RPMI7951 (cell line): ENCODE data around the gene AGRP. TPM values are rescaled to one million over a fixed set of nuclear protein-coding genes. Genes with fewer than 3 reads are reported as not detected.
"Not testable (repeated sequence)": the region's sequence is repeated elsewhere in the genome, so short reads cannot be mapped to it uniquely, and the experiment has no call there.

Experiments
- DNase-seq: peaks from one replicate; pipeline ENCODE4 v3.0.0-alpha.2; 2012; ENCODE audit warnings: low read depth
- total RNA-seq: library from RNA; depleted of rRNA; stranded (reverse); fragments of >200 nt; shearing (Covaris generic); gene quantifications from 2 replicates; pipeline ENCODE4 v1.2.3, GENCODE V29; 2014; rRNA removed

Gene AGRP, protein sequence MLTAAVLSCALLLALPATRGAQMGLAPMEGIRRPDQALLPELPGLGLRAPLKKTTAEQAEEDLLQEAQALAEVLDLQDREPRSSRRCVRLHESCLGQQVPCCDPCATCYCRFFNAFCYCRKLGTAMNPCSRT
- not detected in 2 replicates for total RNA-seq

DNA sequence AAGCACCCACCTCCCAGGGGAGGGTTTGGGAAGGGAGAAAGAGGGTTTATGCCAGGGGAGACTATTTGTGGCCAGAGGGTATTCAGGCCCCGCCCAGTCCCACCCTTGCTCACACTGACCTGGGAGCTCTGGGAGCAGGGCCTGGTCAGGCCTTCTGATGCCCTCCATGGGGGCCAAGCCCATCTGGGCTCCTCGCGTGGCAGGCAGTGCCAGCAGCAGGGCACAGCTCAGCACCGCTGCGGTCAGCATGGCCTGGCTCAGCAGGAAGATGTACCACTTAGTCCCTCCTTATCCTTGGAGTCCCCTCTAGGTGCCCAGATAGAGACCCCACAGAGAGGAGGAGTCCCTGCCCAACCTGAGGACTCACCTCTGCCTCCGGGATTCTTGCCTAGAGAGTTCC lies at the start of gene AGRP:
AGRP (minus strand) TSS at position 398 of the 400 bp plus-strand sequence; CDS start at position 249, 149 bp downstream.
- no peak for DNase-seq

DNA sequence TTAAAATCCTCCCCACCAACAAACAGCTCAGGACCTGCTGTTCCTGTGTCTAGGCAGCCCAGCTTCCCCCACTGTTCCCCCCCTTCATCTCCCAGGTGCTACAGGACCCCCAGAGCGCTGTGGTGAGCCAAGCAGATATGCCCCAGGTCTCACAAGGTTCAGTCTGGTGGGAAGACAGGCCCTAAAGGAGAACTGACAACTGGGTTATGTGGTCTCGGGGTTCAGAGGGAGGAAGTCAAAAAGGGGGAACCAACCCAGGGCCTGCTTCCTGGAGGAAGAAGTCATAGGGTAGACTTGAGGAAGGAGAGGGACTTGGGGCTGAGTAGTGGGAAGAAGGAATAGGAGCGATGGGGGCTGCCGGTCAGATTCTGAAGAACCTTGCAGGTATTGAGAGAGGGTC lies 47.9 kb upstream of the AGRP start:
- DNase-seq = no peak

DNA sequence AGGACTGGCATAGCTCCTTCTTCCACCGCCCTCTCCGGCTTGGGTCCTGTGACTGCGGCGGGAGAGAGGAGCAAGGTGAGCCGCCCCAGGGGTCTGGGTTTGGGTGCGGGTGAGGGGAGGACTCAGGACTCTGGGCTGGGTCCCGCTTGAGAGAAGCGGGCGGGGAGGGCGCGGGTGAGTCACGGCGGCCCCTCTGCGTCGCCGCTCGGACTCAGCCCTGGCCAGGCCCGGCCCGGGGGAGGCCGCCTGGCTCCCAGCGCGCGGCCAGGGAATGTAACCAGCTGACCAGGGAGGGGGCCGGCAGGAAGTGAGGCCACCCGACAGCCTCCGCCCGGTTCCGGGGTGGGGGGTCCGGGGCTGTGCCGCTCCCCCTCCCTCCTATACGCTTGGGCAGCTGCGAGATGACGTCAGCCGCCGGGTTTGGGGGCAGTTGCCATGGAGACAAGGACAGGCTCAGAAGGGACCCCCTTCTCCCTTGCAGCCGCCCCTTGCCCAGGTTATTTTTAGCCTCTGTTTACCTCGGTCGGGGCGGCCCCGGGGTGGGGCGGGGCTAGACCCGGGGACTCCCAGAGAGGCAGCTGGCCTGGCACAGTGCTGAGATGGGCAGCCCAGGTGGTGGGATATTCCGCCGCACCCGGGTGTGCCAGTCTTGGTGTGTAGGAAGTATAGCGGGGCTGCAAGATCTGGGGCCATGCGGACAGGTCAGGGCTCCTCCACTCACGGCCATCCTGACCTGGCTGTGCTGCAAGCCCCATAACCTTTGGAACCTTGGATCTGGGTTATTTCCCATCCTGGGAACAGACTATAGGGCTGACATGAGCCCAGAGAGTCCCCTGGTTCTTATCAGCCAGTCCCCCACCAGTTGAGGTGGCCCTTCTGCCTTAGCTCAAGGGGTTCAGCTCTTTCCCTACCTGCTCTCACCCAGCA lies 46.9 kb upstream of the AGRP start:
- DNase-seq = peak; percentile 79

DNA sequence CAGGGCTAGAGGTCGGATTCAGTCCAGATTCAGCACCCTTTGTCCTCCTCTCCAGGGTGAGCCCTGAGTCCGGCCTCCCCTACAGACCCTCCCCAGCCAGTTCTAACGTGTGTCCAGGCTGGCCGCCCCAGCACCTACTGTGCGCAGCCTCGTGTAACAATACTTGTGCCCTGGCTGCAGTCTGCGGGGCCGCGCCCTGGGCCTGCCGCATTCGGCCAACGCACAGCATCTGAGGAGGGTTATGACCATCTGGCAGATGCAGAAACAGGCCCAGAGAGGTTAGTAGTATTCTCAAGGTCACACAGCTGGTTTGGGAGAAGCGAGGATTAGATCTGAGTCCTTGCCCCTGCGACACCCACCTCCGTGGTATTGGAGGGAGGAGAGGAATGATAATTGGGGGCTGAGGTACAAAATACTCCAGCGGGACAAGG lies 46.2 kb upstream of the AGRP start:
- no peak for DNase-seq

DNA sequence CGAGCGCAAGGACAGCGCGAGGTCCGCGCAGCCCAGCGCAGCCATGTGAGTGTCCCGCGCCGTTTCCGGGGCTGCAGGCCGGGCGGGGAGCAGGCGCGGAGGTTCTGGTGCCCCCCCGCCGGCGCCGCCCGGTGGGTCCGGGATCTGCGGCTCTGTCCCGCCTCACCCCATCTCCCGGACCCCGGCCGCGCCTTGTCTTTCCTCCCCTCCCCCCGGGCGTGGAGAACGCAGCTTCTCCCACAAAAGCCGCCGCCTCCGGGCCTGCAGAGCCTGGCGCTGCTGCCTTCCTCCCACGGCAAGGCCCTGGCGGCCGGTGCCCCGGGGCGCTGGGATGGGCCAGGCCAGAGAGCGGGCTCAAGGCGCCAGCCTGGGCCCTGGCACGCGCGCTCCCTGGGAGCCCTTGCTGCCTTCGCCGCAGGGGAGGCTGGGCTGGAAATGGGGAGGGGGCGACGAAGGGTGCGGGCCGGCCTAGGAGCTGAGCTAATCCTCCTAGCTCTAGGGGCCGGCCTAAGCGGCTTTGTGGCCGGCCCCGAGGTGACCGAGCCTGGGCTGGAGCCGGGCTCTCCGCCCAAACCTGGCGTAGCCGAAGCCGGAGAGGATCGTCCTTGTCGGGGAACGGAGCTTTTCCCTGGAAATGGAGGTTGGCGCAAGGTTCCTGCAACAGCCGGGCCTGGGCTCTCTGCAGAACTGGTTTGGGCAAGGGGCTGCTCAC lies 45.7 kb upstream of the AGRP start:
- DNase-seq = peak; percentile 63

DNA sequence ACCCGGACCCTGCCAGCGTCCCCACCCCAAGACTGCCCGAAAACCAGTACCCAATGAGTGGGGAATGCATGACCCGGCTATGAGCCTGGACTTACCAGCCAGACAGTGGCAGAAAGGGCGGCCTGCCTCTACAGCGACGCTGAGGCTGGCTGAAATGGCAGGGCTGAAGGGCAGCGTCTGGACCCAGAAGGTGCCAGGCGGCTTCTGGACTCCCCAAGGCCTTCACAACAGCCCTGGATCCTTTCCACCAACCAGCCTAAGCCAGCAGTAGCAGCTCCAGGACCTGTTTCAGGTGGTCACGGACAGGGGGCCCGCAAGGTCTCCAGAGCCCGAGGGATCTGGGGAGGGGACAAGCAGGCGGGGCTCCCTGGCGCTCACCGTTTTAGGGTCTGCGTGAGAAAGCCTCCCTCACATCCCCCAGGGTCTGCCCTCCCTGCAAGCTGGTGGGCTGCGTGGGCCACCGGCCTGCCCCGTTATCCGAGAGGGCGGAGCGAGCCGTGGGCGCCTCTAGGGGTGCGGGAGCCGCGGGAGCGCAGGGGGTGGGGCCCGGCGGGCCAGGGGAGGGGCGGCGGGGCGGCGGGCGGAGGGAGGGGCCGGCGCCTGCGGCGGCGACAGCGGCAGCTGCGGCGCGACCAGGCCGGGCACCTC lies 45.0 kb upstream of the AGRP start, which contains the start of gene RIPOR1:
RIPOR1 (plus strand) TSS at position 608 of the 648 bp plus-strand sequence. CDS start 9,618 bp downstream, outside the sequence.
- peak; percentile 55 for DNase-seq

DNA sequence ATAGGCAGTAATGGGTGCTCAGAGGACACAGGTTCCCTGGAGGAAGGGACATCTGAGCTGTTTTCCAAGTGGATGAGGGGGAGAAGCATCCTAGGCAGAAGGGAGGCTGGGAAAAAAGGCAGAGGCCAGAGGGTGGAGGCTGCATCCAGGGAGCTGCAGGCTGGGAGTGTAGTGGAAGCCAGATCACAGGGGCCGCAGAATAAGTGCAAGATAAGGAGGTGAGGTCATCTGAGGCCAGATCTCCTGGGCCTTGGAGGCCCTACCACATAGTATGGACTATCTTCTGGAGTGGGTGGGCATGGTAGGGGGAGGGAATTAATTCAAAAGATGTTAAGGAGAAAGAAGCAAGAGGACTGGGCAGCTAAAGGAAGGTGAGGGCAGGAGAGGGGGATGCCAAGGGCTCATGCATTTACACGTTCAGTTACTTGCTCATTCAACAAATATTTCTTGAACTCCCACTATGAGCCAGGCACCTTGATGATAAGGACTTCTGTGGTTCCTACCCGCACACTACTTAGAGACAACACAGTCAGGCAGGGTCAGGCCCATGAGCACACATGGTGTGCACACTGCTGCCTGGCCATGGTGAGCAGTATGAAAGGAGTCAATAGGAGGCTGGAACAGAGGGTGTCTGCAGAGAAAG lies 42.9 kb upstream of the AGRP start:
- DNase-seq = no peak

DNA sequence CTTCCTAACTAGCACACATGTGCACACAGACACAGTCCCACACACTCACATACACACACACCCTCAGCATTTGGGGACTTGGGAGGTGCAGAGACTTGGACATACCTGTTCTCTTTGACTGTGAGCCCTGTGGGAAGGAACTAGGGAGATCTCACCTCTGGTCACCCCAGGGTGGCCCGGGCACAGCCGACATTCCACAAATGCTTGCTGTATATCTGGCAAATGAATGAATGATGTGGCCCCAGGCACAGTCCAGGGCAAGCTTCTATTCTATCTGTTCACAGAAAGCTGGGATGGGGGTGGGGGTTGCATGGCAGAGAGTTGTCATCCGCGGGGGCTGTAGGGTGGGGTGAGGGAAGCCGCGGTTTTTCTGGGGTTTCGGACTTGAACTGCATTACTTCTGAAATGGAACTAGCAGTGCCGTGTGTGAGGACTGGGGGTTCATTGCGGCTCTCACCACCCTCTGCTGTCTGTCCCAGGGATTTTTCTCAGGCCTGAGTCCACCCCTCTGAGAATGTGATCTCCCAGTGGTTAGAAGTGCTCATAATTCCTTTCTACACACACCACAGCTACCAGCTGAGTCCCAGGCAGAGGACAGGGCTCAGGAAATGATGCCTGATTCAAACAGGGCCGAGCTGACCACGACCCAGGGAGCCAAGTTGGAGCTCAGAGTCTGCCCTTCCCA lies 42.0 kb upstream of the AGRP start:
- peak; percentile 44 for DNase-seq

DNA sequence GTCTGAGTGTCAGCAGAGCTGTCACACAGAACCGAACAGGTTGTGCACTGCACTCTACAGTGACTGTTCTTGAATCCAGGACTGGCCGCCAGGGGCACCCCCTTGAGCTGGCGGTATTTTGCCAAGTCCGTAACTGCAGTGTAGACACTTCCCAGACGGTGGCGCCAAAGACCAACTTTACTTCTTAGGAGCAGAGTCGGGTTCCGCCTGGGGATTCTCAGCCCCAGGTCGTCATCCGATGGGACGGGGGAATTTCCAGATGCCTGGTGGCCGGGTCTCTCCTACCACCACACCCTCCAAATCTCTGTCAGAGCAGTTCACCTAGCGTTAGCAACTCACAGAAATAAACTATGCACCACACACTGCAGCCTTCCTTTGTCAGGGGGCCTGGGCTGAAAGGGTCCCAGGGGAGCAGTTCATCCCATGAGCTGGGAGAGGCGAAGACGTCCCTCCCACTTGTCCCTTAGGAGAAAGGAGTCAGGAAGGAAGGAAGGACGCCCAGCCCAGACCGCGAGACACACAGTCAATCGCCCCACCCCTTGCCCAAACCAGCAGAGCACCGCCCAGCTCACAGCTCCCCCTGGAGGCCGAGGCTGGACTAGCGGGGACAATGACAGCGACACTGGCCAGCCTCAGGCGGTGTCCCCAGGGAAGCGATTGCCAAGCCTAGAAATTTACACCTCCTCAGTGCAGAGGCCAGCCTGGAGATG lies 37.9 kb upstream of the AGRP start:
- peak; percentile 92 for DNase-seq

DNA sequence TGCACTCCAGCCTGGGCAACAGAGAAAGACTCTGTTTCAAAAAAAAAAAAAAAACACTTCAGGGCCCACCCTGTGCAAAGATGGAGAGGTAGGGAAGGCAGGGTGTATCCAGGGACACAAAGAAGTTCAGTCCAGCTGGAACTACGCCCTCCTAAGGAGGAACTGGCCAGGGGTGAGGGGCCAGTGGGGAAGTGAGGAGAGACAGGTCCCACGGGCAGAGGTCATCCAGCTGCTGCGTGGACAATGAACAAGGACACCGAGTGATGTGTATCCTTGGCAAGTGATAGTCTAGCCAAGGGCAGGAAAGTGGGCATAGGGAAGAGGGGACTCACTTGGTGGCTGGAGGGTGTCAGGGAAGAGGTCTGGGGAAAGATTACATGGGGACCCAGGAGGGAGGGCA lies 35.9 kb upstream of the AGRP start:
- DNase-seq = no peak

DNA sequence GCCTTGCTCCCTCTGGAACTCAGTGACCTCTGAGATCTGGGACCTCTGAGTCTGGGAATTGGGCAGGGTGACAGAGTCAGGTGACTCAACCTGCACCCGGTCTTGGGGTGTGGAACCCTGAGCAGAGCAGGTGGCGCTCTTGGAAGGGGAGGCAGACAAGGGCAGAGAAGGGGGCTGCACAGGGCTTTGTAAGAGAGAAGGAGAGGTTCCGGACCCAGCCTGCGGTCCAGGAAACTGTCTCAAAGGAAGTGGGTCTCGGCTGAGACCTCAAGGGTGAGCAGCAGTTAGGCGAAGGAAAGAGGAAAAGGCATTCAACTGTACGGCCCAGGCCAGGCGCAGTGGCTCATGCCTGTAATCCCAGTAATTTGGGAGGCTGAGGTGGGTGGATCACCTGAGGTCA lies 35.3 kb upstream of the AGRP start:
- no peak for DNase-seq

DNA sequence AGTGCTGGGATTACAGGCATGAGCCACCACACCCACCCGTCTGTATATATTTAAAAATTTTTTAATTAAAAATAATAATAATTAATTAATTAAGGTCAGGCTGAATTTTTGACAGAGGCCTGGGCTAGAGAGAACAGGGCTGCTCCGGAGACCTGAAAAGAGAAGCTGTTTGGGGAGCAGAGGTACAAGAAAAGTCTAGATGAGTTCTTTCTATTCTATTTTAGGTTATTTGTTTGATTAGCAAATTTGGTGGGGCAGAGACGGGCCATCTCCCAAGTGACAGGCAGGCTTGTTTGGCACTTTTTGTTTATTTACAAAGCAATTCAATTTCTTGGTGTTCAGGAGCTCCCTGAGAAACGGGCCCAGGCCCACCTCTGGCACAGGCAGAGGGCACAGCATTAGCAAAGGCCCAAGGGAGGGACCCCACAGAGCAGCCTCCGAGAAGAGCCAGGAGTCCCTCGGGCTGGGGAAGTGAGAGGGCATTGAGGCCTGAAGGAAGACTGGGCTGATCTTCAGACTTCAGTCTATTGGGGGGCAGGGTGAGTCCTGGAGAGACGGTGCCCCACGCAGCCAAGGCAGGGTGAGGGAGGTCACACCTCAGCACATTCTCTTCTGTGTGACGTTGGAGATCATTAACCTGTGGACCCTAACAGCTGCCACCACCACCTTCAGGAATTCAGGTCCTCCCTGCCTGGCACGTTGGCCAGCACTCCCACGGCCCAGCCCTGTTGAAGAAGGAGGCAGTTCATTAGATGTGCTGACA lies 34.5 kb upstream of the AGRP start:
- no peak for DNase-seq

DNA sequence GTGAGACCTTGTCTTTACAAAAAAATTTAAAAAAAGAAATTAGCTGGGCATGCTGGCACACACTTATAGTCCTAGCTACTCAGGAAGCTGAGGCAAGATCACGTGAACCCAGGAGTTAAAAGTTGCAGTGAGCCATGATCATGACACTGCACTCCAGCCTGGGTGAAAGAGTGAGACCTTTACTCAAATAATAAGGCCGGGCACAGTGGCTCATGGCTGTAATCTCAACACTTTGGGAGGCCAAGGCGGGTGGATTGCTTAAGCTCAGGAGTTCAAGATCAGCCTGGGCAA lies 33.8 kb upstream of the AGRP start:
- no peak for DNase-seq

DNA sequence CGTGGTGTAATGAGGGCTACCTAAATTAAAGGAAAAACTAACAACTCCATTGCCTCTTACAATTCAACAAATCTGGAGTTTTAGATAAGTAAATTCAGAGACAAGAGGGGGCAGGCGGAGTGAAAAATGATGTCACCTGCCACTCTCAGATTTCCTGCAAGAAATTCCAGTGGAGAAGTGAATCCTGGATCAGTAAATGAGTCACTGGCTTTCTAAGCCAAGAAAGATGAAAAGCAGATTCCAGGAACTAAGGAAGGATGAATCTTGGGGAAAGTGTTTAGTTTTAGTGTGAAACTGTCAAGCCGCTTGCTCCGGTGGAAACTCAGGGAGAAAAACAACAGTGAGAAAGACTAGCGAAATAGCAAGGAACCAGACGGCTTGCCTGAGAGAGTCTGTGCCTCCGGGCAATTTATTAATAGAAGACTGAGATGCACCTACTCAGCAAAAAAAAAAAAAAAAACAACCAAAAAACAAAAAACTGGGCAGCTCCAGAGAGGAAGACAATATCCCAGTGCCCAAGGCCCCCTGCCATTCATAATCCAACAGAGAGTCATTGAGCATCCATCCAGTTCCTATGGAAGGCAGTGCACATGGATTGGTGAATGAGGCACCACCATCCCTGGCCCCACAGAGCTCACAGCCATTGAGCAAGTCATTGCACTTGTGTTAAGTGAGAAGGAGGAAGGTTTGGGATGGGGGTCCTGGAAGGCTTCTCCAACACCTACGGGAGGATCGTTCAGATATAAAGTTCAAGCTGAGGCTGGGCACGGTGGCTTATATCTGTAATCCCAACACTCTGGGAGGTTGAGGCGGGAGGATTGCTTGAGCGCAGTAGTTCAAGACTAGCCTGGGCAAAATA lies 33.2 kb upstream of the AGRP start:
- peak; percentile 61 for DNase-seq

DNA sequence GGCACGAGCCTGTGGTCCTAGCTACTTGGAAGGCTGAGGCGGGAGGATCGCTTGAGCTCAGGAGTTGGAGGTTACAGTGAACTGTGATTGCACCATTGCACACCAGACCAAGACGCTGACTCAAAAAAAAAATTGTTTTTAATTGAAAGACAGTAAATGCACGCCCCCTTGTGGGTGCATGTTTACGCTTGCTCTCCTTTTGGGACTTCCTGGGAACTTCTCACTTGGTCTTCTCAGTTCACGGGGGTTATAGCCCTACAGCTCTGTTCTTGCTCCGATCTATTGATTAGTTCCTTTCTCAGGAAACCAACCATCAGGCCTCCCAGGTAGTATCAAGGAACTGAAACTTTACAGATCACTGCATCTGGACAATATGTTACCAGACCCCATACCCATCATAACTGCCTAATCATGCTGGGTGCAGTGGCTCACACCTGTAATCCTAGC lies 31.1 kb upstream of the AGRP start:
- peak; percentile 79 for DNase-seq

DNA sequence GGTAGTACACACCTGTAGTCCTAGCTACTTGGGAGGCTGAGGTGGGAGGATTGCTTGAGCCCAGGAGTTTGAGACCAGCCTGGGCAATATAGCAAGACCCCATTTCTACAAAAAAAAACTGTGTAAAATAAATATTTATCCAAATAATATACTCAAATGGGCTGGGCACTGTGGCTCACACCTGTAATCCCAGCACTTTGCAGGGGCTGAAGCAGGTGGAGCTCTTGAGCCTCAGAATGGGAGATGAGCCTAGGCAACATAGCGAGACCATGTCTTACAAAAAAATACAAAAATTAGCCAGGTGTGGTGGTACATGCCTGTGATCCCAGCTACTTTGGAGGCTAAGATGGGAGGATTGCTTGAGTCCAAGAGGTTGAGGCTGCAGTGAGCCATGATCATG lies 30.5 kb upstream of the AGRP start:
- DNase-seq = not testable (repeated sequence)

DNA sequence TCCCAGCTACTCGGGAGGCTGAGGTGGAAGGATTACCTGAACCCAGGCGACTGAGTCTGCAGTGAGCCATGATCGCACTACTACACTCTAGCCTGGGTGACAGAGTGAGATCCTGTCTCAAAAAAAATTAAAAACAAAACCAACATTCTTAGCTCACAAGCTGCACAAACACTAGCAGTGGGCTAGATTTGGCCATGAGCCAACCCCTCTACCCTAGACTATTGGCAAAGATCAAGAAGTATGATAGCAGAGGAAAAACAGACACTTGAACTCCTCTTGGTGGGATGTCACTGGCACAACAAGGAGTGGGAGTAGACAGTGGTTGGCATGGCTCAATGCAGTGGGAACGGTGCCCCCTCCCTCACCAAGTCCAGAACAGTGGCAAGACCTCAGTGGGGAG lies 25.7 kb upstream of the AGRP start:
- DNase-seq = no peak

DNA sequence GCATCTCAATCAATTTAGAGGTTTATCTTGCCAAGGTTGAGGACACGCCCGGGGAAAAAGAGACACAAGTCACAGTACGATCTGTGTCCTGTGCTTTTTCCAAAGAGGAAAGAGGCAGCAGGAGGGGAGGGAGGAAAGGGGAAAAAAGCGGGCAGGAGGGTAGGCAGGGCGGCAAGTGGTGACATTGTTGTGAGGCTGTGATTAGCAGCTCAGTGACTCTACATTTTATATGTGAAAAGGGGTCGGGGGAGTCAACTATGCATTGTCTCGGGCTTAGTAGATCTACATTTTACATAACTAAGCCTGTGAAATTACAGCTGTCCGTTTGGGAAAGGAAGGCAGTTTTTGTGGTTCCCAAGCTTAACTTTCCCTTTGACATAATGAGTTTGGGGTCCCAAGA lies 23.1 kb upstream of the AGRP start:
- DNase-seq = no peak
